ENCODE measurements around the gene SLC26A6.

SLC26A6 gene

GRCh38 chr3:48656061-48656840 is 21.0 kb upstream of the SLC26A6 start:
- no peak for DNase-seq (ENCODE audit: low read depth, low spot score)
- H3K4me3 ChIP-seq (ENCODE audit: low read depth, low read length): peak overlapping the region; percentile 46
- TF ChIP-seq, protein P1, sequence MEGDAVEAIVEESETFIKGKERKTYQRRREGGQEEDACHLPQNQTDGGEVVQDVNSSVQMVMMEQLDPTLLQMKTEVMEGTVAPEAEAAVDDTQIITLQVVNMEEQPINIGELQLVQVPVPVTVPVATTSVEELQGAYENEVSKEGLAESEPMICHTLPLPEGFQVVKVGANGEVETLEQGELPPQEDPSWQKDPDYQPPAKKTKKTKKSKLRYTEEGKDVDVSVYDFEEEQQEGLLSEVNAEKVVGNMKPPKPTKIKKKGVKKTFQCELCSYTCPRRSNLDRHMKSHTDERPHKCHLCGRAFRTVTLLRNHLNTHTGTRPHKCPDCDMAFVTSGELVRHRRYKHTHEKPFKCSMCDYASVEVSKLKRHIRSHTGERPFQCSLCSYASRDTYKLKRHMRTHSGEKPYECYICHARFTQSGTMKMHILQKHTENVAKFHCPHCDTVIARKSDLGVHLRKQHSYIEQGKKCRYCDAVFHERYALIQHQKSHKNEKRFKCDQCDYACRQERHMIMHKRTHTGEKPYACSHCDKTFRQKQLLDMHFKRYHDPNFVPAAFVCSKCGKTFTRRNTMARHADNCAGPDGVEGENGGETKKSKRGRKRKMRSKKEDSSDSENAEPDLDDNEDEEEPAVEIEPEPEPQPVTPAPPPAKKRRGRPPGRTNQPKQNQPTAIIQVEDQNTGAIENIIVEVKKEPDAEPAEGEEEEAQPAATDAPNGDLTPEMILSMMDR (IDR thresholded peaks at IDR 0.05; ENCODE audit: insufficient read depth, low read length, missing control alignments): peak; percentile 76
- CTCF ChIA-PET: interaction anchor here (0.8 to 1.9 kb wide), 9 partner anchors 10 to 474 kb away, joined by 3 to 5 read pairs (median 3); no protein-coding TSS in a partner anchor
- POLR2A ChIA-PET: no interaction called here

DNA sequence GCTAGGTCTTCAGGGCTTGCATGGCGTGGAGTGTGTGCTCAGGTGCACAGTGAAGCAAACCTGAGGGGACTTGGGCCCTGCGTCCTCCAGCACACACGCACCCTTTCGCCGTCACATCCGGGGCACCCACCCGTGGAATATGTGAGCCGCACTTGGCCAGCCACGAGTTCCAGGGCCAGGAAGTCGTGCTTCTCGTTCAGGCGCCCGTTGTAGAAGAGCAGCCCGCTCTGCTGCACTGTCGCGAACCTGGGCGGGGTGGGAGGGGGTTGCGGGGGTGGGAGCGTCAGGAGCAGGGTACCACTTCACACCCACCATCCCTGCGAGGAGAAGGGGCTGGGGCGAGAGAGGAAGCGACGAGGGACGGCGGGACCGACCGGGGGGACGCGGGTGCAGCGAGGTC is 20.3 kb upstream of the SLC26A6 start:
- CTCF ChIA-PET: interaction anchor here (0.9 to 1.8 kb wide), 4 partner anchors 9 to 98 kb away, joined by 3 to 5 read pairs (median 3); no protein-coding TSS in a partner anchor
- TF ChIP-seq, protein P1 (IDR thresholded peaks at IDR 0.05; ENCODE audit: insufficient read depth, low read length, missing control alignments): no peak
- POLR2A ChIA-PET: no interaction called here
- peak overlapping the region; percentile 46 for H3K4me3 ChIP-seq (ENCODE audit: low read depth, low read length)
- no peak for DNase-seq (ENCODE audit: low read depth, low spot score)

GRCh38 chr3:48655063-48655462 is 19.8 kb upstream of the SLC26A6 start:
- TF ChIP-seq, protein P1 (IDR thresholded peaks at IDR 0.05; ENCODE audit: insufficient read depth, low read length, missing control alignments): no peak
- ChIA-PET CTCF (interaction anchor here (1.0 to 7.0 kb wide), 6 partner anchors 8 to 191 kb away, joined by 3 to 50 read pairs (median 3); partner anchors contain the start of genes NCKIPSD and SLC26A6), POLR2A (no interaction called here)
- H3K4me3 ChIP-seq (ENCODE audit: low read depth, low read length): no peak overlapping the region
- DNase-seq (ENCODE audit: low read depth, low spot score): no peak

DNA sequence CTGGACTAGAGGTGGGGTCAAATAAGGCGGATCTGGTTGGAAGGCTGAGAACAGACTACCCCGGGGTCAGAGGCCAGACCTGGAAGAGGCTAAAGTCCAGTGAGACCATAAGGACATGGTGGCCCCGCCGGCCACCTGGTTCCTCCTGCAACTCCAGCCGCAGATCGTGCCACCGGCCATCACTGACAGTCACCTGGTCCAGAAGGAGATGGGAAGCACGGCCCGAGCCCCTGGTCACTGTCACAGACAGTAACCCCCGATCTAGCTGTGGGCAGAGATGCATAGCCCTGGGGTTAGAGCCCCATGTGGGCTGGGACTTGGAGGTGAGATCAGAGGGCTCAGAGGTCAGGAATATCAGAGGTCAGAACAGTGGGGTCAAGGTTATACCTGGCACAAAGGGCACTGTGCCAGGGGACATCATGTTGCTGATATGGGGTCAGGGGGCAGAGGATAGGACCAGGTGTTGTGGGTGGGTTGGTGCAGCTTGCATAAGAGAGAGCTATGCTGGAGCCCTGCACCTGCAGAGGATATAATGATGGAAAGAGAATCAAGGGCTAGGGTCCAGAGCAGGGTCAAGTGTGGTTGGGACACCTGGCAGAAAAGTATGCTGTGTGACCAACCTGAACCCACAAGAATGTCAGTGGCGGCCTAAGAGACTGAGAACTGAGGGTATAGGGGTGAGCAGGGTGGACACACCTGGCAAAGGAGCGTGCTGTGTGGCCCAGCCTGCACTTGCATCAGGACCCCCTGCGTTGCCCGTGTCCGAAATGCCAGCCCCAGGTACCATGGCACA is 17.9 kb upstream of the SLC26A6 start:
- POLR2A ChIA-PET: interaction anchor here (1.4 kb wide), 1 partner anchor 10 kb away, joined by 5 read pairs; the partner anchor contains the start of gene CELSR3

DNA sequence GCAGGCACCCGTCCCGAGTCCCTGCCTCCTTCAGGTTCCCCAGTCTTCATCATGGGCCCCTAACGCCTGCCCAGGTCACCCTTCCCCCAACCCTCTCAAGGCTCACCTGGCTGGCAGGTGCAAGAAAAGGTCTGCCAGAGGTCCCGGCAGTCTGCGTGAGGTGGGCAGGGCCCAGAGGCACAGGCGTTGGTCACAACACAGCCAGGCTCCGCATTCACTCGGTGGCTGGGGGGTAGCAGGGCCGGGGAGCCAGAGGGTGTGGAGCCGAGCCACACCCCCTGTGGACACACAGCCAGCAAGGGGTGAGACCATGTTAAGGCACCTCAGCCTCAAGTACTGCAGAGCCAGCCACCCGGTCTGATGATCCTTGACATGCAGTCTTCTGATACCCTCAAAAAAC is 16.5 kb upstream of the SLC26A6 start:
- TF ChIP-seq, protein P1 (IDR thresholded peaks at IDR 0.05; ENCODE audit: insufficient read depth, low read length, missing control alignments): no peak
- ChIA-PET POLR2A (no interaction called here), CTCF (interaction anchor here (1.0 to 7.0 kb wide), 3 partner anchors 15 to 216 kb away, joined by 3 to 50 read pairs (median 3); partner anchors contain the start of gene SLC26A6)
- no peak for DNase-seq (ENCODE audit: low read depth, low spot score)
- H3K4me3 ChIP-seq (ENCODE audit: low read depth, low read length): no peak overlapping the region

More for the DNA sequence above, 17.9 kb upstream of the SLC26A6 start:
- TF ChIP-seq, protein P1 (IDR thresholded peaks at IDR 0.05; ENCODE audit: insufficient read depth, low read length, missing control alignments): no peak
- no peak overlapping the region for H3K4me3 ChIP-seq (ENCODE audit: low read depth, low read length)
- no peak for DNase-seq (ENCODE audit: low read depth, low spot score)
- CTCF ChIA-PET: interaction anchor here (1.0 to 7.0 kb wide), 4 partner anchors 16 to 252 kb away, joined by 3 to 50 read pairs (median 4); partner anchors contain the start of gene SLC26A6
